ENCODE measurements around the gene PADI1.

PADI1 gene

DNA sequence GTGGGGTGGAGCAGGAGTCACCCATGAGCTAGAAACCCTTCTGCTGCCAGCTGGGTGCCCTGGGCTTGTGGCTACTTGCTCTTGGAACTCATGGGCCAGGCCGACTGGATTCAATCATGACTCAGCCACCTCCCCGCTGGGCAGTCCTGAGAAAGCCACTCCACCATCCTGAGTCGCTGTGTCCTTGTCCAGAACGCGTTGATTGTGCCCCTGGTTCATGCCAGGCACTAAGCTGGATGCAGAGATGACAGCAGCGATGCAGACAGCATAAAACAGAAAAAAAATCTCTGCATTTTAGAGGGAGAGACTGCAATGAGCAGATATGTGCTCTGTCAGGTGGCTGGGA is 10.6 kb downstream of the PADI1 start:
- no peak for DNase-seq (ENCODE audit: low read depth in 1 of 2, low spot score in 1 of 2)

DNA sequence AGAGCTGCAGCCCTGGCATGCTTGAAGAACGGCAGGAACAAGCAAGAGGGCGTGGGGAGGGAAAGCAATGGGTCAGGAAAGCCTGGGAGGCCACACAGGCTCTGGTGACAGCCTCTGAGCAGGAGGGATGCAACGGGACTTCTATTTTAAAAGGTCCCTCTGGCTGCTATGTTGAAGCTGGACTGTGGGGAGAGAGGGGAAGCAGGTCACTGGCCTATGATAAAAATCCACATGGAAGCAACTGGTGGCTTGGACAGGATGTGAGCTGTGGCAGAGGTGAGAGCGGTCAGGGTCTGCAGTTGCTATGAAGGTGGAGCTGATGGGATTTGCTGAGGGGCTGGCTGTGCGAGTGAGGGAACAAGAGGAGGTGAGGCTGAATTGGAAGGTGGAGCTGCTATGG is 11.2 kb downstream of the PADI1 start:
- no peak for DNase-seq (ENCODE audit: low read depth in 1 of 2, low spot score in 1 of 2)

DNA sequence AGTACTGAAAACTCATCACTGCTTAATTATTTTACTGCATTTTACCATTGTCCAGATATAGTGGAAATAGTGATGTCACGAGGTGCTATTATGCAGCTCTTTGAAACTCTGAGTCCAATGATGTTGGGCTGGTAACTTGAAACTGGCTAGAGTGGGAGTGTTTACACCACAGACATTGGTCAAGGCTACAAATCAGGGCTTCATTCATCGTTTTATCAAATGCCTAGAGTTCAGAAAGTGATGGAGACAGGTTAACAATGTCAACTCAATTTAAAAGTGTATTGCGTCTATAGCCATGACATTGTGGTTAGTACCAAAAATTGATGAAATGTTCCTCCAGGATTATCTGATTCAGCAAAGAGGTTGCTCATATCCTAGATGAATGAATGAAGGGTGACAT is 12.7 kb downstream of the PADI1 start:
- DNase-seq (ENCODE audit: low read depth in 1 of 2, low spot score in 1 of 2): no peak

- no peak for DNase-seq (ENCODE audit: low read depth in 1 of 2, low spot score in 1 of 2)
These were observed 14.0 kb downstream of the PADI1 start for GRCh38 chr1:17218939-17219338.

- DNase-seq (ENCODE audit: low read depth in 1 of 2, low spot score in 1 of 2): no peak
These were observed 15.4 kb downstream of the PADI1 start for GRCh38 chr1:17220287-17220686.

DNA sequence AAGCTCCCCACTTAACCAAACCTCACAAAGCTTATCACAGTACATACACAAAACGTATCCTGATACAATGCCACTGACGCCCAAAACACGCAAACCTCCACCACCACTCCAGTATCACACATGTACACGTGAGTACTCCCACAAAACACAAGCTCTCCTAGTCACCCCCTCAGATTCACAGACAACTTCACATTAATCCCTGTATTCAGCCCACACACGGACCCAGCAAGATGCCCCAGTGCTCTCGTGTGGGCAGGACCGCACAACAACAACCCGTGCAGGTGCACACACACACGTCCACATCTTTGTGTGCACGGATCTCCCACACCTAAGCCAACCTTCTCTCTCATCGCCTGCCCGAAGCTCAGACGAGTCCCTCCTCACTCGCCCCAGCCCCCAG is 17.6 kb downstream of the PADI1 start:
- DNase-seq (ENCODE audit: low read depth in 1 of 2, low spot score in 1 of 2): no peak

- DNase-seq (ENCODE audit: low read depth in 1 of 2, low spot score in 1 of 2): no peak
These were observed 19.5 kb downstream of the PADI1 start for GRCh38 chr1:17224434-17224833.

DNA sequence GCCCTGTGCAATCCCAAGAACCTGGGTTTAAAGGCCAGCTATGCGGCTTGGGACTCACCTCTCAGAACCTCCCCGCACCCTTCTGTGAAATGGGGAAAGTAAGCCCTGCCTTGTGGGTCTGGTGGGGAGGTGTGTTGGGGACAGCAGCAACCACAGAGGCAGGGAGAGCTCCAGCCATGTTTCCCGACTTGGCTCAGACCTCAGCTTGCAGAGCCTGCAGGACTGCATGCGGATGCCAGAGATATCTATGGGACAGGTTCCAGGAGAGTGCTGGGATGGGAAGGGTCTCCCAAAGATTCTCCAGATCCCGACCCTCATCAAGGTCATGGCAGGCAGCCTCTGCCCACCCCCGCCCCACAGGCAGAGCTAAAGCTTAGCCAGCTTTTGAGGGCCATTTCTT is 20.2 kb downstream of the PADI1 start:
- no peak for DNase-seq (ENCODE audit: low read depth in 1 of 2, low spot score in 1 of 2)

DNA sequence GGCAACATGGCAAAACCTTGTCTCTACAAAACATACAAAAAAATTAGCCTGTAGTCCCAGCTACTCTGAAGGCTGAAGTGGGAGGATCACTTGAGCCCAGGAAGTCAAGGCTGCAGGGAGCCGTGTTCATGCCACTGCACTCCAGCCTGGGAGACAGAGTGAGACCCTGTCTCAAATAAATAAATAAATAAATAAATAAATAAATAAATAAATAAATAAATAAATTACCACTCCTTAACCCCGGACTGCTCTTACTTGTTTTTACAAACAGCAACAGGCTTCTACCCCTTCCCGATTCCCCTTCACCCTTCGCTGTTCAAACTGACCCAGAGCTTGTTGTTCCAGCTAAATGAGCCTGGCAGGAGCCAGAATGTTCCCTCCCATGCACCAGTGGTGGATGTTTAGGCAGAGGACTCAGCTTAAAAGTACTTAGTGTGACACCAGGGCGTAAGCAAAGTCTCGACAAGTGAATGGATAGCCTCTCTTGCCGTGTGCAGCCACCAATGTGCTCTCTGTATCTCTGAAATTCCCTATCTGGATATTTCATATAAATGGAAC is 22.5 kb downstream of the PADI1 start:
- no peak for DNase-seq (ENCODE audit: low read depth in 1 of 2, low spot score in 1 of 2)

DNA sequence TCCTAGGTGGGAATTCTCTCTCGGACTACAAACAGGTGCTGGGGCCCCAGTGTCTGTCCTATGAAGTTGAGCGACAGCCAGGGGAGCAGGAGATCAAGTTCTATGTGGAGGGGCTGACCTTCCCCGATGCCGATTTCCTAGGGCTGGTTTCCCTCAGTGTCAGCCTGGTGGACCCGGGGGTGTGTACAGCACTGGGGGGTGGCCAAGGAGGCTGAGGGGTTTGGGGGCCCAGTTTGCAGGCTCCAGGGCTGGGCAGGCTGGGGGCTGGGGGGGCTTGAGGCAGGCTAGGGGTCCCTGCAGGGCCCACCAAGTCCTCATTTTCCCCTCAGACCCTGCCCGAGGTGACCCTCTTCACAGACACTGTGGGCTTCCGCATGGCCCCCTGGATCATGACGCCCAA is 23.7 kb downstream of the PADI1 start:
- no peak for DNase-seq (ENCODE audit: low read depth in 1 of 2, low spot score in 1 of 2)

DNA sequence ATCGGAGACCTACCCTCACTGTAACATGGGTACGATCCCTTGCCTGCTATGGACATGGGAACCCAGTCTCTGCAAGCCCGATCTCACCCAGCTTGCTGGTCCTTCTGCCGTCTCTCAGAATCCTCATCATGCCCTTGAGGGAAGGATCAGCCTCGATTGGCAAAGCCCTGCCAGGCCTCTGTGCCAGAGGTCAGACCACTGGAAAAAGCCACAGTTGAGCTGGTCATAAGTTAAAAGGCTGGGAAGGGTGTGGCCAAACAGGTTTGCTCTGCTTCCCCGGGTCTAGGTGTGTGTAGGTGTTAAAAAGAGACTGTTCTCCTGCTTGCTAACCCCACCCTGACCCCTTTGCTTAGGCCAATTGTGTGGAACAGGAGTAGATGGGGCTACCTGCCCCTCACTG is 24.5 kb downstream of the PADI1 start:
- DNase-seq (ENCODE audit: low read depth in 1 of 2, low spot score in 1 of 2): no peak

GRCh38 chr1:17230106-17230505 is 25.2 kb downstream of the PADI1 start:
- no peak for DNase-seq (ENCODE audit: low read depth in 1 of 2, low spot score in 1 of 2)

- no peak for DNase-seq (ENCODE audit: low read depth in 1 of 2, low spot score in 1 of 2)
These were observed 25.9 kb downstream of the PADI1 start for GRCh38 chr1:17230671-17231310.

DNA sequence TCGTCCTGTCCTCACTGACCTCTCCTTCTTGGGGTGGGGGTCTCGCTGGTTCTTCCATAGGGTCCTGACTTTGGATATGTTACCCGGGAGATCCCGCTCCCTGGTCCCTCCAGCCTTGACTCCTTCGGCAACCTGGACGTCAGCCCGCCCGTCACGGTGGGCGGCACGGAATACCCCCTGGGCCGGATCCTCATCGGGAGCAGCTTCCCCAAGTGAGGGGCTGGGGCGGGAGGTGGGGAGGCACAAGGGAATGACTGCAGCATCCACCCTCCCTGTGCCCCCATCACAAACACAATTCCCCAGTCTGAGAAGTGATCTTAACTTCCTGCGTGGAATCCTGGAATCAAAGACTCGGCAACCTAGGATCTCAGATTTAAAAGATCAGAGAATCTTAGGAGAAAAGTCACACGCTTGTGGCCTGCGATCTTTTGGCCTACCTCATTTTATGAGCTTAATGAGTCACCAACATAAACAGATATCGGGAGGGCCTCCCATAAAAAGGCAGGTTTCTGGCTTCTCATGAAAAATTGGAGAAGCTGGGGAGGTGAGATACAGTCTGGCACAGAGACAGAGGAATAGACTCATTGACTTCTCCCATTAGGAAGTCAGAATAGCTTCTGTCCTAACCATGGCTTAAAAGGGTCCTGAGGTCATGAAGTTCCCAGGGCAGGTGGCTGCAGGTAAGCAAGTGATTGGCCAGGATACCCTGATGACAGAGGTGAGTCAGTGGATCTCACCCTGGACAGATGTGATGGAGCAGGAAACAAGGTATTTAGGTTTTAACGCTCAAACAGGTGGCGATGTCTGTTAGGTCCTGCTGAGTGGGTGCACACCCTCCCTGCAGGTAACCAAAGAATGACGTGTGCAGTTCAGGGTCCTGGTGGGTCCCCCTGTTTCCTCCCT is 28.1 kb downstream of the PADI1 start:
- no peak for DNase-seq (ENCODE audit: low read depth in 1 of 2, low spot score in 1 of 2)

DNA sequence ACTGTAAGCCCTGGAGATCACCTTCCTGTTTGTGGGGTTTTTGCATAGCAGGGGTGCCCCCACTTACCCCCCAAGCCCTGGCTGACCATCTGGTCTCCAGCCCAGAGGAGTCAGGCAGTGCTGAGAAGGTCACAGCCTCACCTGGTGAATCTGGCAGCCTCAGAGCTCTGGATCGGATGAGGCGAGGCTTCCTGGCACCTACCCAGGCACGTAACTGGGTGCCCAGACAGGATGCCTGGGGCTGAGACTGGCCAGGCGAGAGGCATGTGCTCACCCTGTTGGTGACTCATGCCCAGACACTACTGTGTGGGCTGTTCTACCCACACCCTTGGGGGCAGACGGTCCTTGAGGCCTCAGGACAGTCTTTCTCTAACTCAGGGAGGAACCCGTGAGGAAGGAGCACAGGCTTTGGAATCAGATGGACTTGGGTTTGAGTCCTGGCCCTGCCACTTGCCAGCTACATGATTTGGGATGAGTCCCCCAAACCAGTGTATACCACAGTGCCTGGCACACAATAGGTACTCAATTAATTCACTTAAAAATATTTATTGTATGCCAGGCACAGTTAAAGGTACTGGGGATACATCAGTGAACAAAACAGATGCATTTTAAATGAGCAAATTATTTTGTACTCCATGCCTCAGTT is 28.9 kb downstream of the PADI1 start:
- no peak for DNase-seq (ENCODE audit: low read depth in 1 of 2, low spot score in 1 of 2)

DNA sequence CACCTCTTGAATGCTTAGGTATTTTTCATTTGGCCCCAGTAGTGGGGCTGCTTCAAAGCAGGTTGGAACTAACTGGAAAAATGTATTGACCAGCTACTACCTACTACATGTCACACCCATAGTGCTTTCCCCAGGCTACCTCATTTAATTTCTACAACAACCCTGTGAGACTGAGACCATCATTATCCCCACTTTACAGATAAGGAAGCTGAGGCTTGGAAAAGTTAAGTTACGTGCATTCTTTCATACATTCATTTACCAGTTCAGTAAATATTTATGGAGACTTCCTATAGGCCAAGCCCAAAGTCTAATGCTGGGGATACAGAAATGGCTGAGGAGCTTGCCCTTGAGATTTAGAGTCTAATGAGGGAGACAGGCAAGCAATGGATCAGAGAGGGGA is 29.5 kb downstream of the PADI1 start:
- DNase-seq (ENCODE audit: low read depth in 1 of 2, low spot score in 1 of 2): no peak

DNA sequence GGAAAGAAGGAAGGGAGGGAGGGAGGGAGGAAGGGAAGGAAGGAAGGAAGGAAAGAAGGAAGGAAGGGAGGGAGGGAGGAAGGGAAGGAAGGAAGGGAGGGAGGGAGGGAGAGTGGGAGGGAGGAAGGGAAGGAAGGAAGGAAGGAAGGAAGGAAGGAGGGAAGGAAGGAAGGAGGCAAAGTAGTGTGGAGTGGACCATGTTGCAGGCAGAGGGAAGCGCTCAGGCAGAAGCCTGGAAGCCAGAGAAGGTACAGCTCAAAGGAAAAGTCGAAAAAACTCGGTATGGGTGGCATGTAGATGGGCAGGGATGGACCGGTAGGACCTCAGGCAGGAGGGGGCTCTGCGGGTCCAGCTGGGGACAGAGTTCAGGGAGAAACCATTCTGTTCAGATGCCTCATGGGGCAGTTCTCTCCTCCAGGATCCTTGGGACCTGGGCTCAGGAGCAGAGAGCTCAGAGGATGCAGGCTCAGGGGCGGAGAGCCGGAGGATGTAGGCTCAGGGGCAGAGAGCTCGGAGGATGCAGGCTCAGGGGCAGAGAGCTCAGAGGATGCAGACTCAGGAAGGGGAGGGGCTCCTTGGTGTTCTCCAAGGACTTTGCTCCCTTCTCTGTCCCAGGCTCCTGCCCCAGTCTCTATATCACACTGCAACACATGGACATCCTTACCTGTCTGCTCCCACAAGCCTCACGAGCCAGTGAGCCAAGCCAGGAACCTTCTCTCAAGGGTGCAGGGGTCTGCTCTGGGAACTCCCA is 30.4 kb downstream of the PADI1 start:
- DNase-seq (ENCODE audit: low read depth in 1 of 2, low spot score in 1 of 2): no peak

DNA sequence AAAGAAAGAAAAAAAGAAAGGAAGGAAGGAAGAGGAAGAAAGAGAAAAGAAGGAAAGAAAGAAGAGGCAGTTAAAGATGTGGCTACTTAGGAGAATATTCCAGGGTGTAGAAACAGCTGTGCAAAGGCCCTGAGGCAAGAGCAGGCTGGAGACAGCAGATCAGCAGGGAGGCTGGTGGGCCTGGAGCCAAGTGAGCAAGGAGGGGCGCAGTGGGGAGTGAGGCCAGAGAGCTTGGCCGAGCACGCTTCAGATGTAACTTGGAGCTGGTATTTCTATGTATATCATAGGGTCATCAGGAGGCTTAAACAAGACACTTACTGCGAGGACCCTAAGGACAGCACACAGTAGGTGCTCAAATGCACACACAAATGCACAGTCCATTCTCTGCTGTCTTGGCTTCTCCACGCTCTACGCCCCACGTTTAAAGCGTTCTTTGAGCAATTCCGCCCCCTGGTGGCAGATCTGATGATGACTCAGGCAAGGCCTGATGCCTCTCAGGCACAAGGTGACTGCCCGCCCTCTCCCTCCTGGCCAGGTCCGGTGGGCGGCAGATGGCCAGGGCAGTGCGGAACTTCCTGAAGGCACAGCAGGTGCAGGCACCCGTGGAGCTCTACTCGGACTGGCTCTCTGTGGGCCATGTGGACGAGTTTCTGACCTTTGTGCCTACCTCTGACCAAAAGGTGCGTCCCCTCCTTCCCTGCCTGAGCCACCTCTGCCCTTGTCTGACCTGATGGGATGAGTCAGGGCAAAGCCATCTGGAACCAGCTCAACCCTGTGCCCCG is 32.0 kb downstream of the PADI1 start:
- peak; percentile 66 to 87 for DNase-seq (ENCODE audit: low read depth in 1 of 2, low spot score in 1 of 2)

- no peak for DNase-seq (ENCODE audit: low read depth in 1 of 2, low spot score in 1 of 2)
These were observed 32.6 kb downstream of the PADI1 start for GRCh38 chr1:17237561-17237903.

DNA sequence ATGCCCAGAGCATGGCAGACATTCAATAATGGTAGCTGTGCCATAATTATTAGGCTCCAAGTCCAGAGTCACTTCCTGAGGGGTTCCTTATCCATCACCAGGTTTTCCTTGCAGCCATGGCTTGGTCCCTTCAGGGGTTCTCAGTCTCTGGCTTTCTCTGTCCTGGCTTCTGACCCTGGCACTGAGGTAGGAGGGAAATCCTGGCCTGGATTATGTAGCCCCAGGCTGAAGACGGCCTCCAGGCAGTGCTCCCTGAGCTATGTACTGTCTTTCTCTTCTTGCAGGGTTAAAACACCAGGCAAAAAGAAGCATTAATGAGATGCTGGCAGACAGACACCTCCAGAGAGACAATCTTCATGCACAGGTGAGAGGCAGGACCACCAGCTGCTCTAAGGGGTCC is 34.5 kb downstream of the PADI1 start:
- DNase-seq (ENCODE audit: low read depth in 1 of 2, low spot score in 1 of 2): no peak

Measured in activated T-helper 1 cell treated with anti-CD3 and anti-CD28 coated beads, Interleukin-2, amount 50 U/mL, for 16 hours (primary cell).